ENCODE measurements around the gene GNPNAT1.

DNA sequence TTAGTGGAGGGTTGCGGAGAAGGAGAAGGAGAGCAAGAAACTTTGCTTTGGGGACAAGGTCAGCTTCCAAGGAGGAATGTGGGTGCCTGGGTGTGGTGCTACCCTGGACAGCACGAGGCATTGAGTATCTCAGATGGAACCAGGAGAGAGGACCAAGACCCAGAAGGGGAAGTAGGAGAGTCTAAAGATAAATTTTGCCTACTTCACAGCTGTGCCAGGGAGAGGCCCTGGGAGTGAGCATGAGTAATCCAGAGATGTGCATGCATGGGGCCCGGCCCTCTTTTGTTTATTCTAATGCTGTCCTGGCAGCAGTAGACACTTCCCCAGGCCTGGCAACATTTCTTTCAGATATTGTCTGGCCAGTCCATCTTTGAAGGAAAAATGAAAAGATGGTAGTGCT lies 49.5 kb upstream of the GNPNAT1 start:
- no peak for TF ChIP-seq EZH2 (IDR thresholded peaks at IDR 0.05; ENCODE audit: borderline replicate concordance, insufficient read depth, low read depth, low read length, poor library complexity, severe bottlenecking)
- TF ChIP-seq, protein P1, sequence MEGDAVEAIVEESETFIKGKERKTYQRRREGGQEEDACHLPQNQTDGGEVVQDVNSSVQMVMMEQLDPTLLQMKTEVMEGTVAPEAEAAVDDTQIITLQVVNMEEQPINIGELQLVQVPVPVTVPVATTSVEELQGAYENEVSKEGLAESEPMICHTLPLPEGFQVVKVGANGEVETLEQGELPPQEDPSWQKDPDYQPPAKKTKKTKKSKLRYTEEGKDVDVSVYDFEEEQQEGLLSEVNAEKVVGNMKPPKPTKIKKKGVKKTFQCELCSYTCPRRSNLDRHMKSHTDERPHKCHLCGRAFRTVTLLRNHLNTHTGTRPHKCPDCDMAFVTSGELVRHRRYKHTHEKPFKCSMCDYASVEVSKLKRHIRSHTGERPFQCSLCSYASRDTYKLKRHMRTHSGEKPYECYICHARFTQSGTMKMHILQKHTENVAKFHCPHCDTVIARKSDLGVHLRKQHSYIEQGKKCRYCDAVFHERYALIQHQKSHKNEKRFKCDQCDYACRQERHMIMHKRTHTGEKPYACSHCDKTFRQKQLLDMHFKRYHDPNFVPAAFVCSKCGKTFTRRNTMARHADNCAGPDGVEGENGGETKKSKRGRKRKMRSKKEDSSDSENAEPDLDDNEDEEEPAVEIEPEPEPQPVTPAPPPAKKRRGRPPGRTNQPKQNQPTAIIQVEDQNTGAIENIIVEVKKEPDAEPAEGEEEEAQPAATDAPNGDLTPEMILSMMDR (IDR thresholded peaks at IDR 0.05) = no peak

Data from B cell (primary cell).